Stimulated activated CD4-positive, alpha-beta T cell treated with anti-CD3 and anti-CD28 coated beads, Interleukin-1b, Interleukin-23, amount 100 ng/mL, for 1 hour (primary cell): Measurements from ENCODE around the gene FAM177B.

Experiments used
- DNase-seq, 2 donors: peaks; one replicate each; pipeline ENCODE4 v3.0.0-alpha.2; 2020; ENCODE audit warnings: low read depth in 2 of 2

The FAM177B gene

DNA sequence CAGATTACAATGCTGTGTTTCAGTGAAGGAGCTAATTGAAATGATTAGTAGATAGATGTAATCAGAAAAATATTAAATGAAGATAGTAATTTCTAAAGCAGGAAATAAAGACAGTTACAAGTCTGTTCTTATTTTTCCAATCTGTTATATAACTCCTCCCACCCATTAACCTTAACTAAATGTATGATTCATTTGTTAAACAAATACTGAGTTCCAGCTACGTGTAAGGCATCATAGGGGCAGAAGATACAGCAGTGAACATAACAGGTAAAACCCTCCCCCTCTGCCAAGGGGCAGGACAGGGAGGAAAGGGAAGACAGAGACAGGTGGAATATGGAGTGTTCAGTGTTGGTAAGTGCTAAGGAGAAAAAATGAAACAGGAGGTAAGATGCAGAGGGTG, at the start of gene FAM177B:
Gene FAM177B, plus strand, starts transcription at position 231 of the 400 bp plus-strand sequence. CDS start 9,344 bp downstream, outside the sequence.
- DNase-seq, result no peak

- no peak for DNase-seq
Observed at GRCh38 chr1:222691016-222691415, 46.0 kb upstream of the FAM177B start.

DNA sequence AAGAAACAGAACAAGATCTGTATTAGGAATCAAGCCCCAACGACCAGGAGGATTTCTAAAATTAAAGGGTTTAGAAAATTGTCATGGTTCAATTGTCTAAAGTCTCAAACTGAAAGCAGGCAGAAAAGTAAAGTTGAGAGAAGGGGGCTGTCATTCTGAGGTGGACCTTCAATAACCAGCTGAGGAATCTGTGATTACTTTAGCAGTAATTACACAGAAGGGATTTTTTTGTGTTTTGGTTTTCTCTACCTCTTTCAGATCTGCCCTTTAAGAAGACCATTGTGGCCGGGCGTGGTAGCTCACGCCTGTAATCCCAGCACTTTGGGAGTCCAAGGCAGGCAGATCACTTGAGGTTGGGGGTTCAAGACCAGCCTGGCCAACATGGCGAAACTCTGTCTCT, 42.1 kb upstream of the FAM177B start:
- no peak for DNase-seq

- DNase-seq, result no peak
Observed at GRCh38 chr1:222696741-222697140, 40.3 kb upstream of the FAM177B start.

- no peak for DNase-seq
Observed at GRCh38 chr1:222697203-222697602, 39.8 kb upstream of the FAM177B start.

GRCh38 chr1:222697826-222698225, 39.2 kb upstream of the FAM177B start:
- DNase-seq, result no peak

DNA sequence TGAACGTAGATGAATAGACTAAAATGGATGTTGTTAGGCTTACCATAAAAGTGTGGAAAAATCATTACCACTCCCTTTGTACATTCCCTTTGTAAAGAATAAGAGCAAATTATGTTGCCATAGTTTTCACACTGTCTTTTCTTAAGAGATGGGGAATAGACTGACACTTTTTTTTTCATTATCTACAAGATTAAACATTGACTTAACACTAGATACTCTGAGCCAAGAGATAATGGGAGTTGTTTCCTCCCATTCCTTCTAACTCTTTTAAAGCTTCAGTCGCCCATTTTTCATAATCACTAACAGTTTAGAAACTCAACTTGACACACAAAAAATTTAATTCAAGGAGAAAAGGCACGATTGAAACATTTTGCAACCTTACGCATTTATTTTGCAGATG, 34.8 kb upstream of the FAM177B start:
- DNase-seq, result no peak

- no peak for DNase-seq
Observed at GRCh38 chr1:222704260-222704659, 32.7 kb upstream of the FAM177B start.

GRCh38 chr1:222706815-222707214, 30.2 kb upstream of the FAM177B start:
- DNase-seq, result no peak

DNA sequence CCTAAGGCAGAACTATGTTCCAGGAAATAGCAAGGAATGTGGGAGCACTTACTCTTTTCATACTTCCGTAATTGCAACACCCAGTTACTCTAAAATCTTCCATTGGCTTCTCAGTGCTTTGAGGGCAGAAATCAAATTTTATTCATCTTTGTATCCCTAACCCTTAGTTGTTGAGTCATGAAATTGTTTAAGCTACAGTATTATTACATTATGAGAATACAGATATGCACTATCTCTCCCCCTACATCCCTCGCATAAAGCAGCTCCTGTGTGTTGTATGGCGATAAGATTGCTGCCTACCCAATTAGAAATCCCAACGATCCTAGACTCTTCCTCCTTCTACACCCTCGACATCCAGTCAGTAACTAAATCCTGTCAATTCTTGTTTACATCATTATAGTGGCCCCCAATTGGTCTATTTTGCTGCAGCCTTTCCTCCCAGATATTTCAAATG, 27.3 kb upstream of the FAM177B start:
- DNase-seq, result no peak

DNA sequence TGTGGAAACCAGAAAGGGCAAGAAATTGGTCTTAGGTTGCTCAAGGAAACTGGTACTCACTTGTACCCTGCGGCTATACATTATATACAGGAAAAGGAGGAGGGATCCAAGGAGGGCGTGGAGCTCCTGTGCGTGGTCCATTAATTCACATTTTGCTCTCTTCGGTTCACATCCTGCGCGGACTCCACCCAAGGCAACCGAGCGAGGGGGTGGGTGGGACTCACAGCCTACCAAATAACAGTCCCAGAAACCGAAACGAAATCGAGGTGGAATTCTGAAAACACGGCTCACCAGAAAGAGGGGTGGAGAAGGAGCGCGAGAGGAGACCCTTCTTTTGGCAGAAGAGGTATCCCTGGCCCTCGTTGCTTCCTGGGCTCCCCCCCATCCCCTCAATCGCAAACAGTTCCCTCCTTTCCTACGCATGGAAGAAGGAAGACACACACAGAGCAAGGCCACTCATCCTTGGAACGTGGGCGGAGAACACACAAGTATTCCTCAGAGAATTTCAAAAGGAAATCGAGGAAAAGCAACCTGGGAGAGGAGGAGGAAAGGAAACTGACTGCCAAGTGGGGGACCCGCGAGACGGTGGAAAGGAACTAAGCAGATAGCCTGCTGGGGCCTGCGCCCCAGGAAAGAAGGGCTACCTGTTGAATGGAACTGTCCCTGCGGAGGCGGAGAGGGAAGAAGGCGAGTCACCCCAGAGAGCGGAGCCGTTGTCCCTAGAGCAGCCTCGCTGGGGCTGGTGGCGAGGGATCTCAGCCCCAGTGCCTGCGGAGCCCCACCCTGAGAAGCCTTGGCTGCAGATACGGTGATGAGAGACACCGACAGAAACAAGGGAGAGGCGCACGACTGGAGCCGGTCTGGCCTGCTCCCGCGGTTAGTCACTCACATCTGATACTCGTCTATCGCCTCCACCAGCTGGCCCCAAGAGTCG, 25.4 kb upstream of the FAM177B start:
- peak in 1 of 2 donors; percentile 21 for DNase-seq

- DNase-seq, result peak; percentile 86 to 98
Observed at GRCh38 chr1:222712253-222713090, 24.5 kb upstream of the FAM177B start, which contains the start of the genes AIDA and BROX. AIDA (minus strand) TSS chr1:222712491; CDS start chr1:222712317, 174 bp downstream. BROX (plus strand) TSS chr1:222712564; CDS start chr1:222715700, 3,136 bp downstream.

DNA sequence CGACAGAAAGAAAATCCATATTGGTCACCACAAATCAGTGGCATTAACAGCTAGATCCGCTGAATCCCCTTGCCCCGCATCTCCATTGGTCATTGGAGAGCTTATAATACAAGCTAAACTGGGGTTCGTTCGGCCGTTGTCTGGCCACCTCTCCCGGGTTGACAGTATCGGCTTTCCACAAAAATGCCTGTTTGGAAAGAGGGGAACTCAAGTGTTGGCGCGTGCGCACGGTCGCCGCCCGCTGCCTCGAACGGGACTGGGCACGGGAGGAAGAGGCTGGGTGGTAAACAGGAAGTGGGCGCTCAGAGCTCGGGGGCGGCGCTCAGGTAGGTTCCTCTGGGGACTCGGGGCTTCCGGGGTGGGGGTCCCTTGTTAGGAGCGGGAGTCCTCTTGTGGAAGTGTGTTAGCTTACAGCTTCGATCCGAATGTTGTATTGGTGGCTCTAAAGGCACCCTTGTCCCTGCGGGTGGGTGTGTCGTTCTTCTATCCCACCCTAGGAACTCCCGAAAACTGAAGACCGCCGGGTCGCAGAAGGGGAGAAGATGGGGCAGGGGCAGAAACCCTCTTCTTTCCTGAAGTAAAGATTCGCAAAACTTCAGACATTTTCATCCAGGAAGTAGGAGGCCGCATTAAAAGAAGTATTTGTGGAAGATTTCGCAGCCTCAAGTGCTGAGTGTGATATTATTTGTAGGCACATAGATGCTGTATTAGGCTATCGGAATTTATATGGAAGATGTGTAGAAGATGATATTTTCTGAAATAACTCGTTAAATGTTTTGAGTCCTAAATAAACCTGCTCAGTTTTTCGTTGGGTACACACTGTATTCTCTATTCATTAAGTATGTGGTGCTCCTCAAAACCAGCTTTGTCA, 23.7 kb upstream of the FAM177B start:
- peak; percentile 66 to 76 for DNase-seq

- no peak for DNase-seq
Observed at GRCh38 chr1:222716393-222716792, 20.6 kb upstream of the FAM177B start.

GRCh38 chr1:222728746-222729145, 8.3 kb upstream of the FAM177B start:
- DNase-seq, result no peak

DNA sequence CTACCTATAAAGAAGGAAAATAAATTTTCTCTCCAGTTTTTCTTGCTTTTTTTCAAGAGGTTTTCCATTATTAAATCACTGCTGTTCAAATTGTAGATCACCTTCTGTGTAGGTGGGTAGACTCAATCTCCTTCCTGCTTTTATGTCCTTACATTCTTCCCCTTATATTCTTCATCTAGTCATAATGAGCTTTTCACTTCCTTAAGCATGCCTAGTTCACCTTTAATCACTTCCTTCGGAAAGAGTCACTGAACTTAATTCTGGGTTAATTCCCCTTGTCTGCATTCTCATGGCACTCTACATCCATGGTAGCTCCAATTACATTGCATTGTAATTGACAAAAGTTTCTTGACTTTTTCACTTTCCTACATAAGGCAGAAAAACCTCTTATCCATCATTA, 6.1 kb upstream of the FAM177B start:
- no peak for DNase-seq

DNA sequence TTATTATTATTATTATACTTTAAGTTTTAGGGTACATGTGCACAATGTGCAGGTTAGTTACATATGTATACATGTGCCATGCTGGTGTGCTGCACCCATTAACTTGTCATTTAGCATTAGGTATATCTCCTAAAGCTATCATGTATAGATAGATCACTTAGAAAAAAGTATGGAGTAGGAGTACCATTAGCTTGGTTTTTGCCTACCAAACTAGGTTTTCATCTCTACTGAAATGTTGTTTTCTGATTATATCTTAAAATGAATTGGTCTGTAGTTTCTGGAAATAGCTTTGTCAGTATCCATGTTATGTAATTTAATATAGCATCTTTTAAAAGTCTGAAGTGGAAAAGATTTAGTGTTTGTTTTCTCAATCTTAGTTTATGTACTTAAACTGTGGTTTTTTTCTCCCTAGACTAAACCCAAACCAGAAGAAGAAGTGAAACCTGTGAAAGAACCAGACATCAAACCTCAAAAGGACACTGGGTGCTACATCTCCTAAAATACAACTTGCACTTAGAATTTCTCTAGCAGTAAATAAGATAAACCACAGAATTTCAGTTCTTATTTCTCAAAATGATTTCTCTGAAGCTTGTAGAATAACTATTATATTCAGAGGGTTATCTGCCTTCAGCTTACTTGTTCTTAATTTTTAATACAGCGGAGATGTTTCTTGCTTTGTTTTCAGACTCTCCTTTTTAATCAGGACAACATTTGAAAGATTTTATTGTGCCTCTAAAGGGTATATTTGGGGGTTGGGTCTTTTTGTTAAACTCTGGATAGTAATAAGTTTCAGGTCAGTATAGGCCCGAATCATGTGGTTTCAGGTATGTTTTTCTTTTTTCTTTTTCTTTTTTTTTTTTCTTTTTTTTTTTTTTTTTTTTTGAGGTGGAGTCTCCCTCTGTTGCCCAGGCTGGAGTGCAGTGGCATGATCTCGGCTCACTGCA, 4.5 kb upstream of the FAM177B start:
- no peak for DNase-seq

- DNase-seq, result no peak
Observed at GRCh38 chr1:222734740-222735139, 2.3 kb upstream of the FAM177B start.

- DNase-seq, result no peak
Observed at GRCh38 chr1:222736470-222736869, 532 bp upstream of the FAM177B start.

- no peak for DNase-seq
Observed at GRCh38 chr1:222739465-222739864, 2.5 kb downstream of the FAM177B start.
